ENCODE measurements around the gene IL1RAPL1. TPM values are rescaled to one million over a fixed set of nuclear protein-coding genes. Genes with fewer than 3 reads are reported as not detected.

Gene IL1RAPL1
- total RNA-seq, 1 experiment from 2014 or later: not detected

DNA sequence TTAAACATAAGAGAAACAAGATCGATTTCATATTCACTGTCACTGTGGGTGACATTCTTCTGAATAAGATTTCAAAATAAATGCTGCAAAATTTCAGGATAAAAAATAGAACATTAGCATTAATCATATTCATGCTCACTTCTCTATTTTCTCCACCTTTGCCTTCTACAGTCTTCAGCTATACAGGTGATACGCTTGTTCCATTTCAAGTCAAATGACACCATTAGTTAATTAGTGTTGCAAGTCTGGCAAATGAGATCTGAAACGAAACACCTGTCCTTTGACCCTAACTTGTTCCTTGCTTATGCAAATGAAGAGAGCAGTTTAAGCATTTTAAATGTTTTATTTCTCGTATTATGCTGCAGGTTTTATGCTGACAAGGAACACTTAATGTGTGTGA, 960.6 kb downstream of the IL1RAPL1 start:
- CTCF ChIA-PET: no interaction called here
- peaks cover 2% of the 10 kb centered on the region for H3K9me3 Mint-ChIP-seq (ENCODE audit: low read depth, unreplicated experiment)
- no peak for DNase-seq
- no peaks in the 10 kb centered on the region for H3K36me3 Mint-ChIP-seq (ENCODE audit: insufficient read depth, unreplicated experiment)
- no peak overlapping the region for H3K4me3 Mint-ChIP-seq (ENCODE audit: low read depth, unreplicated experiment)
- TF ChIP-seq, protein P1, sequence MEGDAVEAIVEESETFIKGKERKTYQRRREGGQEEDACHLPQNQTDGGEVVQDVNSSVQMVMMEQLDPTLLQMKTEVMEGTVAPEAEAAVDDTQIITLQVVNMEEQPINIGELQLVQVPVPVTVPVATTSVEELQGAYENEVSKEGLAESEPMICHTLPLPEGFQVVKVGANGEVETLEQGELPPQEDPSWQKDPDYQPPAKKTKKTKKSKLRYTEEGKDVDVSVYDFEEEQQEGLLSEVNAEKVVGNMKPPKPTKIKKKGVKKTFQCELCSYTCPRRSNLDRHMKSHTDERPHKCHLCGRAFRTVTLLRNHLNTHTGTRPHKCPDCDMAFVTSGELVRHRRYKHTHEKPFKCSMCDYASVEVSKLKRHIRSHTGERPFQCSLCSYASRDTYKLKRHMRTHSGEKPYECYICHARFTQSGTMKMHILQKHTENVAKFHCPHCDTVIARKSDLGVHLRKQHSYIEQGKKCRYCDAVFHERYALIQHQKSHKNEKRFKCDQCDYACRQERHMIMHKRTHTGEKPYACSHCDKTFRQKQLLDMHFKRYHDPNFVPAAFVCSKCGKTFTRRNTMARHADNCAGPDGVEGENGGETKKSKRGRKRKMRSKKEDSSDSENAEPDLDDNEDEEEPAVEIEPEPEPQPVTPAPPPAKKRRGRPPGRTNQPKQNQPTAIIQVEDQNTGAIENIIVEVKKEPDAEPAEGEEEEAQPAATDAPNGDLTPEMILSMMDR (IDR thresholded peaks at IDR 0.05; ENCODE audit: unreplicated experiment): no peak
- no peak overlapping the region for H3K27ac Mint-ChIP-seq (ENCODE audit: unreplicated experiment)
- peaks cover 5% of the 10 kb centered on the region for H3K4me1 Mint-ChIP-seq (ENCODE audit: low read depth, unreplicated experiment)
- intact Hi-C loops (cut with micrococcal nuclease; ENCODE audit: unreplicated experiment): no loop called here
- no TSS peak for BruUV-seq (replicated peaks)
- H3K27me3 Mint-ChIP-seq (ENCODE audit: unreplicated experiment): no peaks in the 10 kb centered on the region

DNA sequence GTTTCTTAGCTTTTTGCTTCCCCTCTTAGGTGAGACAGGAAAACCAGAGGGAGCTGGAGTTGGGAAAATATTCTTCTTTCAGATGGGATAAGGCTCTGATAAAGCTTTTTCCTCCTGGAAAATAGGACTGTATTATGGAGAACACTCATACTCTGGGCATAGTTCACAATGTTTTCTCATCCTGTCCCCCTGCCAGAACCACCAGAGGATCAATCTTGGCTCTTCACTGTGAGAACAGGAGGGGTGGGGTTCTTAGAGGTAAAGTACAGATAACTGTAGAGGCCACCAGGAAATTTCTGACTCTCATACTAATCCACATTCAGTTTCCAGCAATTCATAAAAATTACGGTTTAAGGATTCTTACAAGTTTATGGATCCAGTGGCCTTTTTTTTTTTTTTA, 966.3 kb downstream of the IL1RAPL1 start:
- Mint-ChIP-seq H3K4me1 (ENCODE audit: low read depth, unreplicated experiment) (no peaks in the 10 kb centered on the region), H3K27ac (ENCODE audit: unreplicated experiment) (no peak overlapping the region), H3K4me3 (ENCODE audit: low read depth, unreplicated experiment) (no peak overlapping the region), H3K36me3 (ENCODE audit: insufficient read depth, unreplicated experiment) (no peaks in the 10 kb centered on the region), H3K27me3 (ENCODE audit: unreplicated experiment) (no peaks in the 10 kb centered on the region), H3K9me3 (ENCODE audit: low read depth, unreplicated experiment) (no peaks in the 10 kb centered on the region)
- TF ChIP-seq, protein P1 (IDR thresholded peaks at IDR 0.05; ENCODE audit: unreplicated experiment): no peak
- intact Hi-C loops (cut with micrococcal nuclease; ENCODE audit: unreplicated experiment): no loop called here
- BruUV-seq (replicated peaks): no TSS peak
- CTCF ChIA-PET: no interaction called here
- no peak for DNase-seq

GRCh38 chrX:29555465-29556091, 968.3 kb downstream of the IL1RAPL1 start:
- H3K36me3 Mint-ChIP-seq (ENCODE audit: insufficient read depth, unreplicated experiment): no peaks in the 10 kb centered on the region

GRCh38 chrX:29560065-29560464, 972.8 kb downstream of the IL1RAPL1 start:
- CTCF ChIA-PET: no interaction called here
- TF ChIP-seq, protein P1 (IDR thresholded peaks at IDR 0.05; ENCODE audit: unreplicated experiment): no peak
- Mint-ChIP-seq H3K9me3 (ENCODE audit: low read depth, unreplicated experiment) (no peaks in the 10 kb centered on the region), H3K27me3 (ENCODE audit: unreplicated experiment) (no peaks in the 10 kb centered on the region), H3K4me3 (ENCODE audit: low read depth, unreplicated experiment) (no peak overlapping the region), H3K4me1 (ENCODE audit: low read depth, unreplicated experiment) (no peaks in the 10 kb centered on the region), H3K36me3 (ENCODE audit: insufficient read depth, unreplicated experiment) (peaks cover 6% of the 10 kb centered on the region), H3K27ac (ENCODE audit: unreplicated experiment) (no peak overlapping the region)
- BruUV-seq (replicated peaks): no TSS peak
- intact Hi-C loops (cut with micrococcal nuclease; ENCODE audit: unreplicated experiment): no loop called here
- DNase-seq: no peak

More at GRCh38 chrX:29555465-29556091, 968.3 kb downstream of the IL1RAPL1 start:
- intact Hi-C loops (cut with micrococcal nuclease; ENCODE audit: unreplicated experiment): no loop called here
- Mint-ChIP-seq H3K4me1 (ENCODE audit: low read depth, unreplicated experiment) (no peaks in the 10 kb centered on the region), H3K27ac (ENCODE audit: unreplicated experiment) (no peak overlapping the region), H3K27me3 (ENCODE audit: unreplicated experiment) (no peaks in the 10 kb centered on the region), H3K4me3 (ENCODE audit: low read depth, unreplicated experiment) (no peak overlapping the region), H3K9me3 (ENCODE audit: low read depth, unreplicated experiment) (no peaks in the 10 kb centered on the region)
- CTCF ChIA-PET: no interaction called here
- no peak for DNase-seq
- no TSS peak for BruUV-seq (replicated peaks)
- TF ChIP-seq, protein P1 (IDR thresholded peaks at IDR 0.05; ENCODE audit: unreplicated experiment): no peak
